Smooth muscle cell (in vitro differentiated cells): ENCODE measurements around the gene ENOX1. TPM values are rescaled to one million over a fixed set of nuclear protein-coding genes. Genes with fewer than 3 reads are reported as not detected.
A peak's percentile ranks its signal among the peaks of the same experiment; 100 is the strongest.

Experiments
- DNase-seq: peaks from one replicate; lab custom pipeline; 2025; ENCODE audit not compliant: unreplicated experiment; lab: John Stamatoyannopoulos, UW
- H2AFZ ChIP-seq: fragments of 200-600 bp; sonication (generic); 2 replicates; pipeline ENCODE4 v1.6.0; 2016; ENCODE audit warnings: antibody characterized with exemption, low read depth, mild to moderate bottlenecking
- H3F3A ChIP-seq: fragments of 200-600 bp; sonication (generic); 2 replicates; pipeline ENCODE4 v1.6.0; 2017; ENCODE audit warnings: antibody characterized with exemption, low read depth
- H3K27ac ChIP-seq: fragments of 200-600 bp; sonication (generic); 2 replicates; pipeline ENCODE4 v1.5.1; 2016; ENCODE audit warnings: low read depth, mild to moderate bottlenecking
- H3K27me3 ChIP-seq: fragments of 200-600 bp; sonication (generic); 2 replicates; pipeline ENCODE4 v1.6.1; 2016; ENCODE audit warnings: low read depth, mild to moderate bottlenecking
- H3K36me3 ChIP-seq: fragments of 200-600 bp; sonication (generic); 2 replicates; pipeline ENCODE4 v1.5.1; 2016; ENCODE audit warnings: low read depth
- H3K4me1 ChIP-seq: fragments of 200-600 bp; sonication (generic); 2 replicates; pipeline ENCODE4 v1.5.1; 2016; ENCODE audit warnings: low read depth
- H3K4me2 ChIP-seq: fragments of 200-600 bp; sonication (generic); 2 replicates; pipeline ENCODE4 v1.6.0; 2016; ENCODE audit warnings: mild to moderate bottlenecking
- H3K4me3 ChIP-seq: fragments of 200-600 bp; sonication (generic); 2 replicates; pipeline ENCODE4 v1.5.1; 2016; ENCODE audit warnings: mild to moderate bottlenecking
- H3K79me2 ChIP-seq: fragments of 200-600 bp; sonication (generic); 2 replicates; pipeline ENCODE4 v1.6.0; 2016; ENCODE audit warnings: low read depth, mild to moderate bottlenecking
- H3K9ac ChIP-seq: fragments of 200-600 bp; sonication (generic); 2 replicates; pipeline ENCODE4 v1.6.0; 2016; ENCODE audit warnings: low read depth
- H3K9me3 ChIP-seq: fragments of 200-600 bp; sonication (generic); replicated peaks from 2 replicates; pipeline ENCODE4 v1.5.1; 2016; ENCODE audit warnings: low read depth
- H4K20me1 ChIP-seq: fragments of 200-600 bp; sonication (generic); 2 replicates; pipeline ENCODE4 v1.6.0; 2016; ENCODE audit warnings: low read depth
- CTCF ChIP-seq: fragments of 200-600 bp; sonication (generic); IDR thresholded peaks from 2 replicates; pipeline ENCODE4 v1.5.1; 2017; ENCODE audit warnings: borderline replicate concordance, mild to moderate bottlenecking, antibody characterized with exemption; ENCODE audit not compliant: insufficient read depth, poor library complexity, severe bottlenecking
- WGBS: methylation state at CpG from one replicate; pipeline ENCODE4 v1.1.7; 2016; ENCODE audit warnings: low lambda C conversion rate; 5-methylcytosine and 5-hydroxymethylcytosine counted together
- polyA plus RNA-seq: library from polyadenylated mRNA; unstranded; fragments of >200 nt; fragmentation: Nextera tagmentation; extraction: Ambion mirVana; gene quantifications from 2 replicates; pipeline ENCODE4 v1.2.1, GENCODE V29; 2016
- total RNA-seq: library from RNA; depleted of rRNA; stranded (reverse); fragments of >200 nt; gene quantifications from 2 replicates; pipeline ENCODE4 v1.2.3, GENCODE V29; 2014

ENOX1 gene
- total and polyA plus RNA-seq, 2 experiments from 2014 or later = 1.9 to 2.6 TPM

- no peak for TF ChIP-seq CTCF
- H3K4me1 ChIP-seq = peaks cover 7% of the 10 kb centered on the region
- WGBS = 0% methylated on average over 18 of the region's 28 CpGs
- H3K27me3 ChIP-seq = peaks cover 5% of the 10 kb centered on the region
- no peak overlapping the region for H3K27ac ChIP-seq
- H3K36me3 ChIP-seq = no peaks in the 10 kb centered on the region
- no peaks in the 10 kb centered on the region for H3K9me3 ChIP-seq
- peak overlapping the region; percentile 74 for H3K4me3 ChIP-seq
- H3F3A ChIP-seq = peaks cover 7% of the 10 kb centered on the region
- H3K79me2 ChIP-seq = no peaks in the 10 kb centered on the region
- DNase-seq = no peak
- H3K4me2 ChIP-seq = peak overlapping the region; percentile 97
- no peaks in the 10 kb centered on the region for H4K20me1 ChIP-seq
- H2AFZ ChIP-seq = peak overlapping the region; percentile 67
- no peak overlapping the region for H3K9ac ChIP-seq
Measured at GRCh38 chr13:43786472-43786765, 353 bp downstream of the ENOX1 start.

DNA sequence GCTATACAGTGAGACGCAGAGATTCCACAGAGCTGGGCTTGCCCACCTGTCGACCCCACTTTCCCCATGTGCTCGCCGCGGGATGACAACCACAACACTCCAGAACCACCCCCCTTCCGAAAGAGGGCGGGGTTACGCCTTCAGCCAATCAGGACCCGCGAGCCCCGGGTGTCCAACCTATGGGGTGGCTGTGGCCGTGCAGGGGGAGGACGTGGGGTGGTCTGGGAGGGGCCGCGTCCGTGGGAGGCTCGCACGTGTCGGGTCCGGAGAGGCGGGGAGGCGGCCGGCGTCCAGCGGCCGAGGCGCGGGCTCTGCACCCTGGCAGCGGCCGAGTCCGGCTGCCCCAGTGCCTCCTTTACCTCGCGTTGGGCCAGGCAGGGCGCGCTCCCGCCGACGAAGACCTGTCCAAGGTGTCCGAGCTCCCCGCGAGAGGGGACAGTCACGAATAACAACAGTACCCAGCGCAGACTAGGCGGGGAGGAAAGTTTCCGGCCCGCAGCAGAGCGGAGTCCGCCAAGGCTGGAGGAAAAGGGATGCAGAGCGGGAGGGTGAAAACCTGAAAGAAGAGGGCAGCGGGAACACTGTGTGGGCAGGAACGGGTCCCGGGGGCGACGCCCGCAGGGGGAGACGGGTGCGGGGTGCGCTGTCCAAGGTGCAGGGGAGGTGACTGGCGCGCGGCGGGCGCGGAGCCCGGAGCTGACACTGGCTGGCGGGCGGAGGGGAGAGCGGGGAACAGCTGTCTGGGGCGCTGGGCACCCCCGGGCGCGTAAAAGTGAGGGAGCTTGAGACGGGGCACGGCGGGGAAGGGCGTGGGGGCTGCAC, 911 bp downstream of the ENOX1 start:
- DNase-seq = peak; percentile 60
- no peak overlapping the region for H3K27ac ChIP-seq
- H3K27me3 ChIP-seq = peaks cover 5% of the 10 kb centered on the region
- H3K36me3 ChIP-seq = no peaks in the 10 kb centered on the region
- 2% methylated on average over 55 of the region's 76 CpGs for WGBS
- H2AFZ ChIP-seq = peak overlapping the region; percentile 42
- H3K4me2 ChIP-seq = peak overlapping the region; percentile 97
- peaks cover 7% of the 10 kb centered on the region for H3F3A ChIP-seq
- H3K9ac ChIP-seq = no peak overlapping the region
- no peaks in the 10 kb centered on the region for H3K9me3 ChIP-seq
- H3K4me3 ChIP-seq = peak overlapping the region; percentile 74
- peaks cover 7% of the 10 kb centered on the region for H3K4me1 ChIP-seq
- no peaks in the 10 kb centered on the region for H3K79me2 ChIP-seq
- no peaks in the 10 kb centered on the region for H4K20me1 ChIP-seq
- no peak for TF ChIP-seq CTCF

- H3K27me3 ChIP-seq = peaks cover 10% of the 10 kb centered on the region
- H3K79me2 ChIP-seq = no peaks in the 10 kb centered on the region
- H4K20me1 ChIP-seq = no peaks in the 10 kb centered on the region
- no peaks in the 10 kb centered on the region for H3K36me3 ChIP-seq
- no peak overlapping the region for H2AFZ ChIP-seq
- peak overlapping the region; percentile 97 for H3K4me2 ChIP-seq
- H3K27ac ChIP-seq = no peak overlapping the region
- H3K4me3 ChIP-seq = peak overlapping the region; percentile 74
- DNase-seq = no peak
- no peak overlapping the region for H3K9ac ChIP-seq
- H3K4me1 ChIP-seq = peaks cover 7% of the 10 kb centered on the region
- peaks cover 7% of the 10 kb centered on the region for H3F3A ChIP-seq
- TF ChIP-seq CTCF = no peak
- no peaks in the 10 kb centered on the region for H3K9me3 ChIP-seq
- 37% methylated on average over 10 of the region's 10 CpGs for WGBS
Measured at GRCh38 chr13:43785261-43785649, 1.5 kb downstream of the ENOX1 start.

GRCh38 chr13:43784496-43784895, 2.3 kb downstream of the ENOX1 start:
- peaks cover 7% of the 10 kb centered on the region for H3K4me1 ChIP-seq
- H3K9ac ChIP-seq = no peak overlapping the region
- H3K36me3 ChIP-seq = no peaks in the 10 kb centered on the region
- H3K4me3 ChIP-seq = no peak overlapping the region
- H3K4me2 ChIP-seq = no peak overlapping the region
- no peak for TF ChIP-seq CTCF
- no peak for DNase-seq
- no peaks in the 10 kb centered on the region for H3K79me2 ChIP-seq
- H4K20me1 ChIP-seq = no peaks in the 10 kb centered on the region
- H3K27me3 ChIP-seq = peaks cover 11% of the 10 kb centered on the region
- H3F3A ChIP-seq = peaks cover 7% of the 10 kb centered on the region
- H2AFZ ChIP-seq = no peak overlapping the region
- no peaks in the 10 kb centered on the region for H3K9me3 ChIP-seq
- H3K27ac ChIP-seq = no peak overlapping the region
- 84% methylated on average over 1 of the region's 1 CpG for WGBS
